GM12878 (cell line): Measurements from ENCODE around the gene IGFLR1. TPM values are rescaled to one million over a fixed set of nuclear protein-coding genes. Genes with fewer than 3 reads are reported as not detected.

Source experiments
- ATAC-seq: fragments of 200-7000 bp; cut with Tn5 transposase; 3 replicates; pipeline ENCODE4 v1.9.1; 2020; ENCODE audit warnings: mild to moderate bottlenecking, moderate library complexity
- BruUV-seq: library from RNA; stranded (reverse); fragments of 400-500 nt; replicated peaks from 2 replicates; lab custom pipeline; 2021; lab: Mats Ljungman, UMichigan
- CTCF ChIA-PET: fragments of 300-600 bp; sonication (Branson Sonifier 250); formaldehyde crosslinking; extraction: SDS; loops from one replicate; lab custom pipeline; 2021; ENCODE audit warnings: inconsistent platforms; lab: Yijun Ruan, JAX
- POLR2A ChIA-PET: fragments of 350-600 bp; formaldehyde crosslinking; extraction: SDS; loops from one replicate; lab custom pipeline; 2021; ENCODE audit warnings: inconsistent platforms; lab: Charles Lee
- RAD21 ChIA-PET: fragments of 300-600 bp; sonication (Branson Sonifier 250); formaldehyde crosslinking; loops from one replicate; lab custom pipeline; 2023; ENCODE audit warnings: antibody characterized with exemption; ENCODE audit not compliant: unreplicated experiment; lab: Charles Lee
- SMC1A ChIA-PET: fragments of 300-600 bp; sonication (Branson Sonifier 250); formaldehyde crosslinking; loops from one replicate; lab custom pipeline; 2023; ENCODE audit not compliant: unreplicated experiment, uncharacterized antibody; lab: Charles Lee
- DNase-seq: peaks from one replicate; pipeline ENCODE4 v3.0.0-alpha.2; 2011; ENCODE audit warnings: low read depth, low spot score
- FAIRE-seq: peaks from 3 replicates; lab custom pipeline; 2011; peaks lifted over from hg19 to GRCh38; lab: Jason Lieb, UNC
- H2AFZ ChIP-seq: 2 replicates; pipeline ENCODE4 v1.6.0; 2011; ENCODE audit warnings: low read depth, low read length, control low read depth; ENCODE audit not compliant: control insufficient read depth
- H3K27ac ChIP-seq: 2 replicates; pipeline ENCODE4 v1.5.1; 2011; ENCODE audit warnings: control low read depth; ENCODE audit not compliant: control insufficient read depth, insufficient read depth
- H3K27me3 ChIP-seq, 2 experiments: replicated peaks in 1 of 2; 2 replicates each; pipeline versions ENCODE4 v1.6.0 to v1.6.1; 2011; ENCODE audit warnings: low read length in 1 of 2; ENCODE audit not compliant: control insufficient read depth in 2 of 2, insufficient read depth in 2 of 2
- H3K36me3 ChIP-seq, 2 experiments: 2 replicates each; pipeline ENCODE4 v1.5.1; 2011; ENCODE audit warnings: low read length in 1 of 2; ENCODE audit not compliant: control insufficient read depth in 2 of 2, insufficient read depth in 2 of 2
- H3K4me1 ChIP-seq: 2 replicates; pipeline ENCODE4 v1.6.1; 2011; ENCODE audit warnings: mild to moderate bottlenecking, low read length, moderate library complexity, mixed read lengths; ENCODE audit not compliant: control insufficient read depth, insufficient read depth
- H3K4me2 ChIP-seq: 2 replicates; pipeline ENCODE4 v1.6.0; 2011; ENCODE audit warnings: control low read depth; ENCODE audit not compliant: control insufficient read depth, insufficient read depth
- H3K4me3 ChIP-seq: fragments of 200-600 bp; sonication (generic); 2 replicates; pipeline ENCODE4 v1.5.1; 2016
- H3K79me2 ChIP-seq: 2 replicates; pipeline ENCODE4 v1.6.0; 2011; ENCODE audit warnings: low read length; ENCODE audit not compliant: control insufficient read depth, insufficient read depth
- H3K9ac ChIP-seq: 2 replicates; pipeline ENCODE4 v1.8.0; 2011; ENCODE audit warnings: low read length, control low read depth, mixed read lengths; ENCODE audit not compliant: control insufficient read depth, insufficient read depth
- H3K9me3 ChIP-seq: replicated peaks from 3 replicates; pipeline ENCODE4 v1.5.1; 2011; ENCODE audit warnings: mild to moderate bottlenecking, low read length; ENCODE audit not compliant: control insufficient read depth, insufficient read depth
- H4K20me1 ChIP-seq: 2 replicates; pipeline ENCODE4 v1.6.0; 2011; ENCODE audit not compliant: control insufficient read depth, insufficient read depth
- BRCA1 ChIP-seq: IDR thresholded peaks from 2 replicates; pipeline ENCODE4 v1.6.1; 2011; ENCODE audit warnings: low read depth, low read length, improper control_type of control experiment
- EGR1 ChIP-seq, 2 experiments: IDR thresholded peaks; 1 replicate in 1 of 2; 2 replicates in 1 of 2; pipeline ENCODE4 v1.6.1; 2011 to 2012; ENCODE audit warnings: low read depth in 2 of 2, low read length in 2 of 2, borderline replicate concordance in 1 of 2, mild to moderate bottlenecking in 1 of 2, moderate library complexity in 1 of 2
- ESRRA ChIP-seq: IDR thresholded peaks from 2 replicates; pipeline ENCODE4 v1.6.1; 2012; ENCODE audit warnings: mild to moderate bottlenecking, low read length, improper control_type of control experiment
- IKZF2 ChIP-seq, 2 experiments: fragments of 450-650 bp; IDR thresholded peaks; 2 replicates each; pipeline ENCODE4 v1.6.1; 2017; ENCODE audit warnings: mild to moderate bottlenecking in 2 of 2, moderate library complexity in 2 of 2
- MAX ChIP-seq: IDR thresholded peaks from 2 replicates; pipeline ENCODE4 v1.6.1; 2012; ENCODE audit warnings: low read depth, low read length, improper control_type of control experiment
- MYB ChIP-seq: fragments of 150-350 bp; IDR thresholded peaks from 2 replicates; pipeline ENCODE4 v1.6.1; 2014; ENCODE audit warnings: mild to moderate bottlenecking, low read depth, low read length, borderline replicate concordance
- NFXL1 ChIP-seq: fragments of 450-650 bp; IDR thresholded peaks from 2 replicates; pipeline ENCODE4 v1.6.1; 2017; ENCODE audit warnings: antibody characterized with exemption, mild to moderate bottlenecking, borderline replicate concordance
- RAD21 ChIP-seq: IDR thresholded peaks from 2 replicates; pipeline ENCODE4 v1.6.1; 2011; ENCODE audit warnings: mild to moderate bottlenecking, low read depth, low read length, moderate library complexity; ENCODE audit not compliant: insufficient read depth
- SMAD5 ChIP-seq: IDR thresholded peaks from 2 replicates; pipeline ENCODE4 v1.6.1; 2016; ENCODE audit warnings: antibody characterized with exemption, low read depth
- STAT1 ChIP-seq: fragments of 450-650 bp; conservative IDR thresholded peaks from 2 replicates; pipeline ENCODE4 v1.6.1; 2014; ENCODE audit warnings: antibody characterized with exemption, mild to moderate bottlenecking
- ZBTB4 ChIP-seq: fragments of 450-650 bp; formaldehyde crosslinking; IDR thresholded peaks from 2 replicates; pipeline ENCODE4 v1.4.0; 2022; ENCODE audit warnings: mild to moderate bottlenecking, moderate library complexity
- WGBS: methylation state at CpG from one replicate; pipeline ENCODE4 v1.1.6; 2016; ENCODE audit warnings: low lambda C conversion rate; ENCODE audit not compliant: insufficient replicate concordance, insufficient coverage; ENCODE audit errors: missing lambda C conversion rate; 5-methylcytosine and 5-hydroxymethylcytosine counted together
- in situ Hi-C: fragments of 300-500 bp; cut with MboI; formaldehyde crosslinking; loops from 9 replicates; pipeline ENCODE4 v1.14.3; 2018; ENCODE audit warnings: mixed read lengths
- intact Hi-C: fragments of 100-400 bp; cut with micrococcal nuclease; formaldehyde crosslinking; loops from one replicate; pipeline ENCODE4 v1.14.2; 2022; ENCODE audit not compliant: unreplicated experiment
- polyA plus RNA-seq, 11 experiments: library from polyadenylated mRNA; depleted of rRNA in 4 of 11; unstranded in 6 of 11; stranded (reverse) in 5 of 11; fragments of >200 nt; fragmentation: Nextera tagmentation in 4 of 11; fragmentation: Illumina TruSeq in 1 of 11; extraction: Ambion mirVana in 4 of 11; extraction: Trizol in 1 of 11; gene quantifications; 1 replicate in 1 of 11; 2 replicates in 10 of 11; pipeline versions ENCODE4 v1.2.1 to v1.2.3, GENCODE V29; 2011 to 2016; ENCODE audit warnings: inconsistent platforms in 2 of 11, missing spikeins in 2 of 11, low read depth in 1 of 11
- total RNA-seq, 4 experiments: library from RNA; depleted of rRNA in 3 of 4; stranded (reverse); fragments of >200 nt in 3 of 4; fragmentation: Illumina TruSeq in 1 of 4; extraction: Trizol in 1 of 4; gene quantifications; 2 replicates each; pipeline versions ENCODE4 v1.2.1 to v1.2.3, GENCODE V29; 2013 to 2021

Gene IGFLR1
- total and polyA plus RNA-seq, 10 of the 15 experiments (the other 5 are each of a cell fraction or from before 2014, with no cell fraction given) = 2.5 to 39.9 (median 24.8) TPM

GRCh38 chr19:35768082-35768421, 25.8 kb upstream of the IGFLR1 start:
- H3K4me2 ChIP-seq = no peak overlapping the region
- no TSS peak for BruUV-seq
- RAD21 ChIA-PET = no interaction called here
- no peaks in the 10 kb centered on the region for H3K9me3 ChIP-seq
- no peak overlapping the region for H3K27ac ChIP-seq
- no peak overlapping the region for H2AFZ ChIP-seq
- H3K4me3 ChIP-seq = no peak overlapping the region
- TF ChIP-seq NFXL1 = no peak
- no peak for TF ChIP-seq BRCA1
- no peak for TF ChIP-seq IKZF2 (IDR thresholded peaks at IDR 0.05)
- TF ChIP-seq MAX = no peak
- TF ChIP-seq ESRRA = no peak
- no peak for TF ChIP-seq STAT1
- no peak for TF ChIP-seq SMAD5
- TF ChIP-seq, all 136 proteins: peak for 0
- ChIA-PET SMC1A (no interaction called here), CTCF (no interaction called here), POLR2A (no interaction called here)
- H3K4me1 ChIP-seq = no peaks in the 10 kb centered on the region
- no peaks in the 10 kb centered on the region for H4K20me1 ChIP-seq
- ATAC-seq = no peak
- H3K36me3 ChIP-seq = peaks cover 0 to 6% of the 10 kb centered on the region in 2 experiments; a peak in 2 of 4 replicates
- no peak for DNase-seq
- H3K79me2 ChIP-seq = no peaks in the 10 kb centered on the region
- 91% methylated on average over 15 of the region's 15 CpGs for WGBS
- FAIRE-seq = no peak
- intact Hi-C loops = no loop called here
- in situ Hi-C loops = no loop called here
- no peak overlapping the region for H3K9ac ChIP-seq
- no peaks in the 10 kb centered on the region for H3K27me3 ChIP-seq

GRCh38 chr19:35767288-35768081, 25.2 kb upstream of the IGFLR1 start:
- DNase-seq = no peak
- TF ChIP-seq MAX (no peak), RAD21 (no peak), MYB (no peak), ZBTB4 (CRISPR knock-in tag) (no peak), ESRRA (no peak), NFXL1 (no peak), EGR1 (IDR thresholded peaks at IDR 0.05; ENCODE audit: borderline replicate concordance in 1 of 2, low read depth in 2 of 2, low read length in 2 of 2) (no peak)

More at GRCh38 chr19:35767288-35768081, 25.2 kb upstream of the IGFLR1 start:
- CTCF ChIA-PET = no interaction called here
- Histone ChIP-seq H3K79me2 (no peaks in the 10 kb centered on the region), H4K20me1 (no peaks in the 10 kb centered on the region), H3K36me3 (peaks cover 0 to 6% of the 10 kb centered on the region in 2 experiments; a peak in 2 of 4 replicates), H3K27ac (no peak overlapping the region), H3K27me3 (no peaks in the 10 kb centered on the region), H3K9ac (no peak overlapping the region), H3K4me1 (no peaks in the 10 kb centered on the region), H2AFZ (no peak overlapping the region), H3K9me3 (no peaks in the 10 kb centered on the region), H3K4me3 (no peak overlapping the region), H3K4me2 (no peak overlapping the region)
- 43% methylated on average over 32 of the region's 34 CpGs for WGBS
- SMC1A ChIA-PET = no interaction called here
- intact Hi-C loops = no loop called here
- RAD21 ChIA-PET = no interaction called here
- ATAC-seq (no peak), FAIRE-seq (no peak)
- no TSS peak for BruUV-seq
- in situ Hi-C loops = no loop called here
- POLR2A ChIA-PET = no interaction called here
